CMK (cell line): Measurements from ENCODE around the gene HAUS3.
"Not testable (repeated sequence)": the region's sequence is repeated elsewhere in the genome, so short reads cannot be mapped to it uniquely, and the experiment has no call there.

Source experiments
- DNase-seq: peaks from one replicate; pipeline ENCODE4 v3.0.0-alpha.2; 2010; ENCODE audit warnings: low read depth

HAUS3 gene

DNA sequence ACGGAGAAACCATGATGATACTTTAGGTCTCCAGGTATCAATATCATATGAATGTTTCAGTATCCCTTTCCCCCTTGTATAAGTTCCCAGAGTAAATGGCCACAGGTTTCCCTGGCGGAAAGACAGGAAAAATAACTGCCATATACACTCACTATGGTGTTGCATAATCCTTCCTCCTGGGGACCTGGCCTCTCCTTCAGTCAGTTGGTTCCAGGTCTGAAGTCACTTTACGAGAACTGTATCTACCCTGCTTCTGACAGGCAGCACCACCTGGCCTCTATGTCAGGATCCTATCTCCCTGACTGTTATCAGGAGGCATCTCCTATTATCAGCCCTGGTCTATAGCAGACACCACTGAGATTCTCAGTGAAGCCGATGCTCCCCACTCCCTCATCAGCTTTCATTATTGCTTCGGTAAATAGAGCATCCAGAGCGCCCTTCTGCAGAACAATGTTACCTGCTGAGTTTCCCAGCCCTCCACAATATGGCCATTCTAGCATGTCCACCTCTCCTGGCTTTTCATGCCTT is 22.6 kb downstream of the HAUS3 start:
- DNase-seq = no peak

DNA sequence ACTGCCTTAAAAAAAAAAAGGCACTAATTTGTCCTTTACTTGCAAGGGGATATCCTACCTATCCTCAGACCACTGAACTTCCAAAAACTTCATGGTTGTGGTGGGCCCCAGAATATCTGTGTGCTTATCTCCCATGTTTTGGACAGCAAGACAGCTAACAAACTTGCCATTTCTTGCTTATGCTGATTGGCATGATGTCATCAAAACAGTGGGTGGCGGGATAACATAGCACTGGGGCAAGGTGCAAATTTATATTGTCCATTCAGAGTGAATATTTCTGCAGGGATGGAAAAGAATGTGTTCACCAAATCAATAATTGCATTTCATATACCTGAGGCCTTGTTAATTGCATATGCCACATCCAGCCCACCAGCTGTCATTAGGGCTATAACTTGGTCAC is 23.5 kb downstream of the HAUS3 start:
- no peak for DNase-seq

DNA sequence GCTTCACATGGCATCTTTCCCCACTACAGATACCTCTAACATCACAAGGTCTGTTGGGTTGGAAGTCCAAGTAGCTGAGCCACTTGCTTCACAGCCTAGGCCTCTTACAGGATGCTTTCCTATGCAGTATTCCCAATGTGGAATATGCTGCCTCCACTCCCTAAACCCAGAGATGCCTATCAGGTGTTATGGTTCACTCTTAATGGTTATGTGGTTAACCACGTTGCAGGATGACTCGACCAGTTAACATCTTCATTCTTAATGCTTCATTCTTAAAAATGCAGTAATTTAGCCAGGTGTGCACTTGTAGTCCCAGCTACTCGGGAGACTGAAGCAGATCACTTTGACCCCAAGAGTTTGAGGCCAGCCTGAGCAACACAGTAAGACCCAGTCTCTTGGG is 24.2 kb downstream of the HAUS3 start:
- no peak for DNase-seq

DNA sequence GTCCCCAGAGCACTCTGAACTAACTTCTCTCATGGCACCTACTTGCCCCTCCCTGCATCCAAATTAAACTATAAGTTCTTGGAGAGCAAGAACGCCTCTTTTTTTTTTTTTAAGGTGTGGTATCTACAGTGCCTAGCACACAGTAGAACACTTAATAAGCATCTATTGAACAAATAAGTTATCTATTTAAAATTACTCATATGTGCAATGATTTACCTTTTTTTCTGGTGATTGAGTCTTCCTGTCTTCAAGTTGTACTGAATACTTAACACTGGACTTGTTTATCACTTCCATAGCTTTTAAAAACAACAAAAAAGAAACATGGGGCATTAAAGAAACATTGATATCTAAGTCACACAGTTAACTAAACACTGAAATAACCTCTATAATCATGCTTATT is 29.1 kb downstream of the HAUS3 start:
- no peak for DNase-seq

DNA sequence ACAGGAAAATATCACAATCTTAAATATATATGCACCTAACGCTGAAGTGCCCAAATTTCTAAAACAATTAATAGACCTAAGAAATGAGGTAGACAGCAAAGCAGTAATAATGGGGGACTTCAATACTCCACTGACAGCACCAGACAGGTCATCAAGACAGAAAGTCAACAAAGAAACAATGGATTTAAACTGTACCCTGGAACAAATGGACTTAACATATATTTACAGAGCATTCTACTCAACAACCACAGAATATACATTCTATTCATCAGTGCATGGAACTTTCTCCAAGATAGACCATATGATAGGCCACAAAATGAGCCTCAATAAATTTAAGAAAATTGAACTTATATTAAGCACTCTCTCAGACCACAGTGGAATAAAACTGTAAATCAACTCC is 39.1 kb downstream of the HAUS3 start:
- DNase-seq = not testable (repeated sequence)

DNA sequence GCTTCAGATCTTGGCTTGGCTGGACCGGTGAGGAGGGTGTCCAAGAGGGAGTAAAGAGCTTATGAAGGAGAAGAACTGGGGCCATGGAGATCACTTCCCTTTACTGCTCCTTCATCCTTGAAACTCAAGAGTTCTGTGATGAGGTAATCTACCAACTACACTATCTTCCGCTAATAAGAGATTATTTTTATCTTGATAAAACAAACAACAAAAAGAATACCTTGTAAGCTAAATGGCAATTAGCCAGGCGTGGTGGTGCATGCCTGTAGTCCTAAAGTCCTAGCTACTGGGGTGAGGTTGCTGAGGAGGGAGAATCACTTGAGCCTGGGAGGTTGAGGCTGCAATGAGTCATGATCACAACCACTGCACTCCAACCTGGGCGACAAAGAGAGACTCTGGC is 47.4 kb downstream of the HAUS3 start:
- no peak for DNase-seq

DNA sequence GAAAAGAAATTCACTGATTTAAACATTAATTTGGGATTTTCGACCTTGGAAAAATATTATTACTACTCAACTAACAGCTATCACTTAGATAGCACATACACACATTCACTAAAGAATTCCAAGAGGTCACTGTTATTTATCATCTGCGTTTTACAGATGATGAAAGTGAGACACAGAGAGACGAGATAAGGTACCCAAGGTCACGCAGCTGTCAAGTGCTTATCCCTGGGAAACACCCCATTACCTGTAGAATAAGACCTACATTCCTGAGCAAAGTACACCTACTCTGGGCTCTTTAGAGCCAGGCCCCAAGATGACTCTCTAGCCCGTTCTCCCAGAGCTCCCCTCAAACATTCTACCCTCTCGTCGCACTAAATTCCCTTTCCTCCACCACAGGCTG is 48.6 kb downstream of the HAUS3 start:
- DNase-seq = no peak

DNA sequence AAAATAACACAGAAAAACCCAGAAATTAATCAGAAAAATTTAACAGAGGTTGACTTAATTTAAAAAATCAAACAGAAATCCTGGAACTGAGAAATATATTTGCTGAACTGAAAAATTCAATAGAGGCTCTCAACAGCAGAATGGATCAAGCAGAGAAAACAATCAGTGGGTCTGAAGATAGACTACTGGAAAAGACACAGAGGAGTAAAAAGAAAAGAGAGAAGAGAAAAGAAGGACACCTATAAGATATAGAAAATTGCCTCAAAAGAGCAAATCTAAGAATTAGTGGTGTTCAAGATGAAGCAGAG is 55.1 kb downstream of the HAUS3 start:
- DNase-seq = no peak

DNA sequence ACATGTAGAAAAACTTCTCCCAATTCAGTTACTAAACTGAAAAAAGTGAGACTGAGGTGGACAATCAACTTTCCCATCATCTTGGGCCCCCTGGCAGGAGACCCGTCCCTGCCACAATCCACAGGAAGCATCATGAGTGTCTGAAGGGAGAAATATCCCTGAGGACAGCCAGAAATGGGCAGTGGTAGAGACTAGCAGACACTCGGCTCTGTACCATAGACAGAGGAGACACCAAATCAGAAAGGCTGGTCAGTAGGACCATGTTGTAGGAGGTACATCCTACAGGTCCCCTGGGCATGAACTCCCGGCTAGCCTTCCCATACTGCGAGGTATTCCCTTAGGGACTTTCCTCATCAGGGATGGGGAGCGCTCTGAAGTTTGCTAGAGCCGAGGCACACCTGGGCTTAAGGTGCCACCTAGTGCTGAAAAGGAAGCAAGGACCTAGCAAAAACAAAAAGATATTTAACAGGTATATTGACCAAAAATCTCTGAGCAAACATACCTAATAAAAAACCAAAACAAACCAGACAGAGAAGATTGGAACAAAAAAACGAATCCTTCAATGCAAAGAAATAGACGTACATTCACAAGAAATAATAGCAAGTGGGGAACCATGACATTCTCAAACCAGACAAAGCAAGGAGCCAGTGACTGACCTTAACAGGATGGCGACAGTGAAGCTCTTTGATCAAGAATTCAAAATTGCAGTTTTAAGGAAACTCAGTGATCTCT is 55.6 kb downstream of the HAUS3 start:
- DNase-seq = no peak

DNA sequence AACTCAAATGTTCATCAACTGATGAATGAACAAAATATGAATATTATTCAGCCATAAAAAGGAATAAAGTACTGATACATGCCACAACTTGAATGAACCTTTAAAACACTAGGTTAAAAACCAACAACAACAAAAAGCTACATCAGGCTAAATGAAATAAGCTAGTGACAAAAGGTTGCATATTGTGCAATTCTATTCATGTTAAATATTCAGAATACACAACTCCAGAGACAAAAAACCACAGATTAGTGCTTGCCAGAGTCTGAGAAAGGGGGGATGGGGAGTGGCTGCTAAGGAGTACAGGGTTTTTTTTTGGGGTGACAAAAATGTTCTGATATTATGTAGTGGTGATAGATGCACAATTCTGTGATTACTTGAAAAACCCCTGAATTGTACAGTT is 58.5 kb downstream of the HAUS3 start:
- no peak for DNase-seq

DNA sequence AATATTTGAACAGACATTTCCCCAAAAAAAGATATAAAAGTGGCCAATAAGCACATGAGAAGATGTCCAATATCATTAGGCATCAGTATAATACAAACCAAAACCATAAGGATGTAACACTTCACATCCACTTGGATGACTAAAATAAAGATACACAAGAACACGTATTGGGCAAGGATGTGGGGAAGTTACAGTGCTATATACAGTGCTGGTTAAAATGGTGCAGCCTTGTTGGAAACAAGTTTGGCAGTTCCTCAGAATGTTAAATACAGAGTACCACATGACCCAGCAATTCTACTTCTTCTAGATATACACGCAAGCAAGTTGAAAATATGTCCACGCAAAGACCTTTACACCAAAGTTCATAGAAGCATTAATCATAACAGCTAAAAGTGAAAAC is 58.9 kb downstream of the HAUS3 start:
- no peak for DNase-seq

DNA sequence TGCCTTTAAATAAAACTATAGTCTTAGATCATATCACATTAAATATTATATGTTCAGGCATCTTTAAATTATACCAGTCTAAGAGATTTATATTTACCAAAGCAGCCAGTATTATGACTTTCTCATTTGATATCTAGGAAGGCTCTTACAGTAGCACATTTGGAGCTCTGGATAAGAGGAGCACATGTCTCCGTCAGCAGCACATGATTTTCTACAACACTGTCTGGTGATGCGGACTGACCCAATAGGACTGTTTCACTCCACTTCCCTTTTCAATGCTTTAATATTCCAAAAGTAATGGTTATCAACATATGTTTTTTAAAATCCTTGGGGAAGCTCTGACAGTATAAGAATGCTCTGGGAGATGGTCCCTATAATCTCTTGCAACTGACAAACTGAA is 61.5 kb downstream of the HAUS3 start:
- no peak for DNase-seq

DNA sequence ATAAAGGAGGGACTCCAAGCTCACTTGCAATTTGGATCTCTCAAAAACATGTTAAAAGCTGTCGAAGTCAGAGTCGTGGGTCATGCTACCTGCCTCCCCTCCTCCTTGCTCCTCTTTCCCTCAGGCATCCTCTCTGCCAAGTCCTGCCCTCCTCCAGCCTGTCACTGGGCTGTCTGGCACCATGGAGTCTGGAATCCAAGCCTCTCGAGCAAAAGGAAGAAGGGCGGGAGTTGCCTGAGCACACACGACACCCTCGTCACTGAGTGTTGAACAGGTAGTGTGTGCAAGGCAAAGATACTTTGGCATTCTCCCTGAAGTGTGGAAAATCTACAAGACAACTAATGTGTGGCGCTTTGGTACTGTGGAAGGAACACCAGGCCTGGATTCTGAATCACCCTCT is 62.2 kb downstream of the HAUS3 start:
- no peak for DNase-seq

DNA sequence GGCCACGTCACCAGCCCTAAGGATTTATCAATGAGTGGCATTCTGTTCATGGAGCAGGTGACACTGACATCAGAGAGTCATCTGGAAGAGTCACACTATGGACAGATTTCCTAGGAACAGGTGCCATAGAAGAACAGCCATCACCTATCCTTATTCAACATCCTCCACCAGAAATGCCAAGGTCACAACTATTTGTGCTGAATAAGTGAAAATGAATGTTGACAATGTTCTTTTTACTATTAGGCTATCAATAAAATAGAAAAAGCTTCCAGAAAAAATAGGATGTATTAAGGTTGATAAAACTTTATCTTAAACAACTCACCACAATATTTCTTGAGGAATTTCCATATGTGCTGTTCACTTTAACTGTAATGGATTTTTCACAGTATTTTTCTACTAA is 62.9 kb downstream of the HAUS3 start:
- DNase-seq = no peak
